ENCODE data around the gene FN1. TPM values are rescaled to one million over a fixed set of nuclear protein-coding genes. Genes with fewer than 3 reads are reported as not detected.

The FN1 gene
- total and polyA plus RNA-seq, 2 of the 8 experiments (the other 6 are each of a cell fraction or from before 2014, with no cell fraction given): 42.9 to 109 TPM

DNA sequence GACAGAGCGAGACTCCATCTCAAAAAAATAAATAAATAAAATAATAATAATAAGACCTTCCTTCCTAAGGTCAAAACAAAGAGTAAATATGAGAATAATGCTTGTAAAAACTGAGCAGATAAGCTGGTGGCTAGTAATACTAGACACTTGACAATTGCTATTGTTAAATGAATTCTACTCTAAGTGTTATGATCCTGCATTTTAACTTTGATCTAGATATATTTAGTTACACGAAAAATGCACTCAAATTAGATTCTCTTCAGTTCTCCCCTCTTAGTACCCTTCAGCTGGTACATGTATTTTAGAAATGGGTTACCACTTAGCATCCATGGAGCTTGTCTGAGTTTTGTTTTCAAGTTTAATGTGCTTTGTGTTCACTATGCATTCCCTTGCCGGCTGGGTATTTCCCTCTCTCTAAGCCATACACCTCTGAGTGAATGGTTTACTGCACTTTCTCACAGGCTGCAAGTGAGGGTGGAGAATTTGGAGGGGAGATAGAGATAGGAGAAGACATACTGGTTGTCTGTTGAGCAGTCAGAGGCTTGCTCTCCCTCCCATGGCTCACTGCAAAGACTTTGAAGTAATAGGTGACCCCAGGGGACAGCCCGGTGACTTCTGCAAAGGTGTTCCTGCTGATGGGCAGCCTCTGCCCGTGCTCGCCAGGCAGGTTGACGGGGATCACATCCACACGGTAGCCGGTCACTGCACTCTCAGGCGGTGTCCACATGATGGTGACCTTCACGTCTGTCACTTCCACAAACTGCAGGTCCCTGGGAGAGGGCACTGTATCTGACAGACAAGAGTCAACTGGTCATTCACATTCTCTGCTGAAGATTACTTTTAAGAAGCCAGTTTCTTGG, 29.9 kb downstream of the FN1 start (continued):
- TF ChIP-seq, protein P1, sequence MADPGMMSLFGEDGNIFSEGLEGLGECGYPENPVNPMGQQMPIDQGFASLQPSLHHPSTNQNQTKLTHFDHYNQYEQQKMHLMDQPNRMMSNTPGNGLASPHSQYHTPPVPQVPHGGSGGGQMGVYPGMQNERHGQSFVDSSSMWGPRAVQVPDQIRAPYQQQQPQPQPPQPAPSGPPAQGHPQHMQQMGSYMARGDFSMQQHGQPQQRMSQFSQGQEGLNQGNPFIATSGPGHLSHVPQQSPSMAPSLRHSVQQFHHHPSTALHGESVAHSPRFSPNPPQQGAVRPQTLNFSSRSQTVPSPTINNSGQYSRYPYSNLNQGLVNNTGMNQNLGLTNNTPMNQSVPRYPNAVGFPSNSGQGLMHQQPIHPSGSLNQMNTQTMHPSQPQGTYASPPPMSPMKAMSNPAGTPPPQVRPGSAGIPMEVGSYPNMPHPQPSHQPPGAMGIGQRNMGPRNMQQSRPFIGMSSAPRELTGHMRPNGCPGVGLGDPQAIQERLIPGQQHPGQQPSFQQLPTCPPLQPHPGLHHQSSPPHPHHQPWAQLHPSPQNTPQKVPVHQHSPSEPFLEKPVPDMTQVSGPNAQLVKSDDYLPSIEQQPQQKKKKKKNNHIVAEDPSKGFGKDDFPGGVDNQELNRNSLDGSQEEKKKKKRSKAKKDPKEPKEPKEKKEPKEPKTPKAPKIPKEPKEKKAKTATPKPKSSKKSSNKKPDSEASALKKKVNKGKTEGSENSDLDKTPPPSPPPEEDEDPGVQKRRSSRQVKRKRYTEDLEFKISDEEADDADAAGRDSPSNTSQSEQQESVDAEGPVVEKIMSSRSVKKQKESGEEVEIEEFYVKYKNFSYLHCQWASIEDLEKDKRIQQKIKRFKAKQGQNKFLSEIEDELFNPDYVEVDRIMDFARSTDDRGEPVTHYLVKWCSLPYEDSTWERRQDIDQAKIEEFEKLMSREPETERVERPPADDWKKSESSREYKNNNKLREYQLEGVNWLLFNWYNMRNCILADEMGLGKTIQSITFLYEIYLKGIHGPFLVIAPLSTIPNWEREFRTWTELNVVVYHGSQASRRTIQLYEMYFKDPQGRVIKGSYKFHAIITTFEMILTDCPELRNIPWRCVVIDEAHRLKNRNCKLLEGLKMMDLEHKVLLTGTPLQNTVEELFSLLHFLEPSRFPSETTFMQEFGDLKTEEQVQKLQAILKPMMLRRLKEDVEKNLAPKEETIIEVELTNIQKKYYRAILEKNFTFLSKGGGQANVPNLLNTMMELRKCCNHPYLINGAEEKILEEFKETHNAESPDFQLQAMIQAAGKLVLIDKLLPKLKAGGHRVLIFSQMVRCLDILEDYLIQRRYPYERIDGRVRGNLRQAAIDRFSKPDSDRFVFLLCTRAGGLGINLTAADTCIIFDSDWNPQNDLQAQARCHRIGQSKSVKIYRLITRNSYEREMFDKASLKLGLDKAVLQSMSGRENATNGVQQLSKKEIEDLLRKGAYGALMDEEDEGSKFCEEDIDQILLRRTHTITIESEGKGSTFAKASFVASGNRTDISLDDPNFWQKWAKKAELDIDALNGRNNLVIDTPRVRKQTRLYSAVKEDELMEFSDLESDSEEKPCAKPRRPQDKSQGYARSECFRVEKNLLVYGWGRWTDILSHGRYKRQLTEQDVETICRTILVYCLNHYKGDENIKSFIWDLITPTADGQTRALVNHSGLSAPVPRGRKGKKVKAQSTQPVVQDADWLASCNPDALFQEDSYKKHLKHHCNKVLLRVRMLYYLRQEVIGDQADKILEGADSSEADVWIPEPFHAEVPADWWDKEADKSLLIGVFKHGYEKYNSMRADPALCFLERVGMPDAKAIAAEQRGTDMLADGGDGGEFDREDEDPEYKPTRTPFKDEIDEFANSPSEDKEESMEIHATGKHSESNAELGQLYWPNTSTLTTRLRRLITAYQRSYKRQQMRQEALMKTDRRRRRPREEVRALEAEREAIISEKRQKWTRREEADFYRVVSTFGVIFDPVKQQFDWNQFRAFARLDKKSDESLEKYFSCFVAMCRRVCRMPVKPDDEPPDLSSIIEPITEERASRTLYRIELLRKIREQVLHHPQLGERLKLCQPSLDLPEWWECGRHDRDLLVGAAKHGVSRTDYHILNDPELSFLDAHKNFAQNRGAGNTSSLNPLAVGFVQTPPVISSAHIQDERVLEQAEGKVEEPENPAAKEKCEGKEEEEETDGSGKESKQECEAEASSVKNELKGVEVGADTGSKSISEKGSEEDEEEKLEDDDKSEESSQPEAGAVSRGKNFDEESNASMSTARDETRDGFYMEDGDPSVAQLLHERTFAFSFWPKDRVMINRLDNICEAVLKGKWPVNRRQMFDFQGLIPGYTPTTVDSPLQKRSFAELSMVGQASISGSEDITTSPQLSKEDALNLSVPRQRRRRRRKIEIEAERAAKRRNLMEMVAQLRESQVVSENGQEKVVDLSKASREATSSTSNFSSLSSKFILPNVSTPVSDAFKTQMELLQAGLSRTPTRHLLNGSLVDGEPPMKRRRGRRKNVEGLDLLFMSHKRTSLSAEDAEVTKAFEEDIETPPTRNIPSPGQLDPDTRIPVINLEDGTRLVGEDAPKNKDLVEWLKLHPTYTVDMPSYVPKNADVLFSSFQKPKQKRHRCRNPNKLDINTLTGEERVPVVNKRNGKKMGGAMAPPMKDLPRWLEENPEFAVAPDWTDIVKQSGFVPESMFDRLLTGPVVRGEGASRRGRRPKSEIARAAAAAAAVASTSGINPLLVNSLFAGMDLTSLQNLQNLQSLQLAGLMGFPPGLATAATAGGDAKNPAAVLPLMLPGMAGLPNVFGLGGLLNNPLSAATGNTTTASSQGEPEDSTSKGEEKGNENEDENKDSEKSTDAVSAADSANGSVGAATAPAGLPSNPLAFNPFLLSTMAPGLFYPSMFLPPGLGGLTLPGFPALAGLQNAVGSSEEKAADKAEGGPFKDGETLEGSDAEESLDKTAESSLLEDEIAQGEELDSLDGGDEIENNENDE (IDR thresholded peaks at IDR 0.05; ENCODE audit: insufficient replicate concordance, low read length): no peak
- TF ChIP-seq TAF1 (IDR thresholded peaks at IDR 0.05; ENCODE audit: low read depth, low read length): no peak
- TF ChIP-seq, protein P2, sequence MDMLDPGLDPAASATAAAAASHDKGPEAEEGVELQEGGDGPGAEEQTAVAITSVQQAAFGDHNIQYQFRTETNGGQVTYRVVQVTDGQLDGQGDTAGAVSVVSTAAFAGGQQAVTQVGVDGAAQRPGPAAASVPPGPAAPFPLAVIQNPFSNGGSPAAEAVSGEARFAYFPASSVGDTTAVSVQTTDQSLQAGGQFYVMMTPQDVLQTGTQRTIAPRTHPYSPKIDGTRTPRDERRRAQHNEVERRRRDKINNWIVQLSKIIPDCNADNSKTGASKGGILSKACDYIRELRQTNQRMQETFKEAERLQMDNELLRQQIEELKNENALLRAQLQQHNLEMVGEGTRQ (IDR thresholded peaks at IDR 0.05; ENCODE audit: low read length): no peak
- no peak for TF ChIP-seq SP2 (IDR thresholded peaks at IDR 0.05; ENCODE audit: low read length)
- TF ChIP-seq, protein P3, sequence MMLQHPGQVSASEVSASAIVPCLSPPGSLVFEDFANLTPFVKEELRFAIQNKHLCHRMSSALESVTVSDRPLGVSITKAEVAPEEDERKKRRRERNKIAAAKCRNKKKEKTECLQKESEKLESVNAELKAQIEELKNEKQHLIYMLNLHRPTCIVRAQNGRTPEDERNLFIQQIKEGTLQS (IDR thresholded peaks at IDR 0.05; ENCODE audit: insufficient read depth, low read depth, low read length): no peak
- TF ChIP-seq, protein P4, sequence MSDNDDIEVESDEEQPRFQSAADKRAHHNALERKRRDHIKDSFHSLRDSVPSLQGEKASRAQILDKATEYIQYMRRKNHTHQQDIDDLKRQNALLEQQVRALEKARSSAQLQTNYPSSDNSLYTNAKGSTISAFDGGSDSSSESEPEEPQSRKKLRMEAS (IDR thresholded peaks at IDR 0.05): no peak
- no peak for TF ChIP-seq CHD1 (IDR thresholded peaks at IDR 0.05; ENCODE audit: low read depth, low read length)
- no peak for TF ChIP-seq NANOG (IDR thresholded peaks at IDR 0.05; ENCODE audit: insufficient read depth, low read depth, low read length, poor library complexity, severe bottlenecking)
